Upper lobe of left lung (tissue), 6 donors: ENCODE data around the gene KATNB1. TPM values are rescaled to one million over a fixed set of nuclear protein-coding genes. Genes with fewer than 3 reads are reported as not detected.

Source experiments
- ATAC-seq, 2 donors: fragments of 200-7000 bp; cut with Tn5 transposase; one replicate each; pipeline ENCODE4 v1.9.1; 2022; ENCODE audit warnings: mild to moderate bottlenecking in 2 of 2, moderate library complexity in 2 of 2; ENCODE audit not compliant: low FRiP score in 2 of 2
- DNase-seq, 2 donors: peaks; one replicate each; pipeline ENCODE4 v3.0.0-alpha.2; 2019 to 2020
- H3K27ac ChIP-seq, 4 donors: fragments of 200-600 bp; sonication (generic); one replicate each; pipeline ENCODE4 v1.5.1; 2016 to 2019
- H3K27me3 ChIP-seq, 4 donors: fragments of 200-600 bp; sonication (generic); one replicate each; pipeline ENCODE4 v1.5.1; 2017 to 2019
- H3K36me3 ChIP-seq, 4 donors: fragments of 200-600 bp; sonication (generic); one replicate each; pipeline ENCODE4 v1.5.1; 2016 to 2019
- H3K4me1 ChIP-seq, 4 donors: fragments of 200-600 bp; sonication (generic); one replicate each; pipeline ENCODE4 v1.5.1; 2018 to 2019
- H3K4me3 ChIP-seq, 4 donors: fragments of 200-600 bp; sonication (generic); one replicate each; pipeline ENCODE4 v1.5.1; 2017 to 2019; ENCODE audit warnings: mild to moderate bottlenecking in 2 of 4, moderate library complexity in 1 of 4
- H3K9me3 ChIP-seq, 4 donors: fragments of 200-600 bp; sonication (generic); one replicate each; pipeline ENCODE4 v1.5.1; 2018 to 2019
- EP300 ChIP-seq, 4 donors: sonication (generic); formaldehyde crosslinking; IDR thresholded peaks; one replicate each; pipeline ENCODE4 v1.5.1; 2017; ENCODE audit warnings: antibody characterized with exemption in 4 of 4, control low read depth in 2 of 4
- POLR2A ChIP-seq, 4 donors: fragments of 450-650 bp; IDR thresholded peaks; one replicate each; pipeline ENCODE4 v1.5.1; 2016 to 2017; ENCODE audit warnings: antibody characterized with exemption in 4 of 4, mild to moderate bottlenecking in 2 of 4
- POLR2AphosphoS5 ChIP-seq, 2 donors: sonication (generic); formaldehyde crosslinking; IDR thresholded peaks; one replicate each; pipeline ENCODE4 v1.5.1; 2017; ENCODE audit warnings: antibody characterized with exemption in 2 of 2
- WGBS, 2 donors: methylation state at CpG; one replicate each; pipeline ENCODE4 v1.1.5; 2017 to 2018; 5-methylcytosine and 5-hydroxymethylcytosine counted together
- total RNA-seq, 6 donors: library from RNA; depleted of rRNA in 4 of 6; stranded (reverse); fragments of >200 nt in 4 of 6; gene quantifications; one replicate each; pipeline versions ENCODE4 v1.1.0 to v1.2.1, GENCODE V29; 2016 to 2021
- TF ChIP-seq, protein P1 (sequence below), 6 experiments: fragments of 450-650 bp in 4 of 6; fragments of 200-600 bp in 2 of 6; sonication (generic) in 2 of 6; IDR thresholded peaks; one replicate each; pipeline ENCODE4 v1.5.1; 2016 to 2019; ENCODE audit warnings: antibody characterized with exemption in 6 of 6
- donor health status: DM: no; HTN: no; CAD: no; lungs with moderate emphysema.
- donor health status: DM: no; HTN: yes; CAD: no; lungs with severe emphysema.

KATNB1 gene, protein sequence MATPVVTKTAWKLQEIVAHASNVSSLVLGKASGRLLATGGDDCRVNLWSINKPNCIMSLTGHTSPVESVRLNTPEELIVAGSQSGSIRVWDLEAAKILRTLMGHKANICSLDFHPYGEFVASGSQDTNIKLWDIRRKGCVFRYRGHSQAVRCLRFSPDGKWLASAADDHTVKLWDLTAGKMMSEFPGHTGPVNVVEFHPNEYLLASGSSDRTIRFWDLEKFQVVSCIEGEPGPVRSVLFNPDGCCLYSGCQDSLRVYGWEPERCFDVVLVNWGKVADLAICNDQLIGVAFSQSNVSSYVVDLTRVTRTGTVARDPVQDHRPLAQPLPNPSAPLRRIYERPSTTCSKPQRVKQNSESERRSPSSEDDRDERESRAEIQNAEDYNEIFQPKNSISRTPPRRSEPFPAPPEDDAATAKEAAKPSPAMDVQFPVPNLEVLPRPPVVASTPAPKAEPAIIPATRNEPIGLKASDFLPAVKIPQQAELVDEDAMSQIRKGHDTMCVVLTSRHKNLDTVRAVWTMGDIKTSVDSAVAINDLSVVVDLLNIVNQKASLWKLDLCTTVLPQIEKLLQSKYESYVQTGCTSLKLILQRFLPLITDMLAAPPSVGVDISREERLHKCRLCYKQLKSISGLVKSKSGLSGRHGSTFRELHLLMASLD
- 10 to 100 TPM; 19.6 to 26.6 (median 21.5) TPM for total RNA-seq

DNA sequence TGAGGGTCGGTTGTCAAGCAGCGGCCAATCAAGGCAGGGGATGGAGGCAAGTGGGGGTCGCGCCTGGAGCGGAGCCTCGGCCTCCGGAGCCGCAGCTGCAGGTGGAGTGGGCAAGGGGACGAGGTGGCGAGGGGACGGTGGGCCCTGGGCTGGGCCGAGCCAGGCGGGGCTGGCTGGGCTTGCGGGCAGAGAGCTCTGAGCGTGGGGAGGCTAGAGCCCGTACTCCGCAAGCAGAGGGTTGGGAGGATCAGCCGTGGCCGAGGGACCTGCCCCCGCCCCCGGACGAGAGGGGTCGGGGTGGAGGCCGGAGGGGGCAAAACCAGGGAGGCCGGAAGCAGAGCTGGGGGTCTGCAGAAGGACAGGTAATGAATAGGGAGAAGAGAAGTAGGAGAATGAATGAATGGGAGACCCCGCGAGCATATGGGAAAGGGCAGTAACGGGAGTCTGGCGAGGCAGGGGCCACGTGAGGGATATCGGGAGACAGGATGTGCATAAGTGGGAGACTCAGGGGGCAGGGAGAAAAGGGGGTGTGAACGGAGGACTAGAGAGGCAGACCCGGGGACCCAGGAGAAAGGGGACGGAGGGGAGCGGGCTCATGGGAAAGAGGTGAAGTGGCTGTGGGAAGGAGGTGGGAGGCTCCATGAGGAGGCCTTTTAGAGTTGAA lies at the start of gene KATNB1:
Gene KATNB1 (plus strand): TSS at position 16 of the 664 bp plus-strand sequence. CDS start 1,474 bp downstream, outside the sequence.
- ATAC-seq (peak in 1 of 2 donors; percentile 39), DNase-seq (no peak)
- peak within 1 kb of the TSS; percentile 72 to 97 (median 88) for H3K4me3 ChIP-seq
- H3K36me3 ChIP-seq, result no peaks in the 10 kb centered on the region
- H3K27ac ChIP-seq, result peak within 1 kb of the TSS; percentile 83 to 91 (median 89)
- H3K27me3 ChIP-seq, result no peaks in the 10 kb centered on the region
- no peaks in the 10 kb centered on the region for H3K9me3 ChIP-seq
- H3K4me1 ChIP-seq, result peaks cover 13 to 25% (median 20%) of the 10 kb centered on the region in 4 donors
- WGBS, 2 donors, result 2% methylated on average over 27 to 35 of the region's 35 CpGs
- TF ChIP-seq, protein P1, sequence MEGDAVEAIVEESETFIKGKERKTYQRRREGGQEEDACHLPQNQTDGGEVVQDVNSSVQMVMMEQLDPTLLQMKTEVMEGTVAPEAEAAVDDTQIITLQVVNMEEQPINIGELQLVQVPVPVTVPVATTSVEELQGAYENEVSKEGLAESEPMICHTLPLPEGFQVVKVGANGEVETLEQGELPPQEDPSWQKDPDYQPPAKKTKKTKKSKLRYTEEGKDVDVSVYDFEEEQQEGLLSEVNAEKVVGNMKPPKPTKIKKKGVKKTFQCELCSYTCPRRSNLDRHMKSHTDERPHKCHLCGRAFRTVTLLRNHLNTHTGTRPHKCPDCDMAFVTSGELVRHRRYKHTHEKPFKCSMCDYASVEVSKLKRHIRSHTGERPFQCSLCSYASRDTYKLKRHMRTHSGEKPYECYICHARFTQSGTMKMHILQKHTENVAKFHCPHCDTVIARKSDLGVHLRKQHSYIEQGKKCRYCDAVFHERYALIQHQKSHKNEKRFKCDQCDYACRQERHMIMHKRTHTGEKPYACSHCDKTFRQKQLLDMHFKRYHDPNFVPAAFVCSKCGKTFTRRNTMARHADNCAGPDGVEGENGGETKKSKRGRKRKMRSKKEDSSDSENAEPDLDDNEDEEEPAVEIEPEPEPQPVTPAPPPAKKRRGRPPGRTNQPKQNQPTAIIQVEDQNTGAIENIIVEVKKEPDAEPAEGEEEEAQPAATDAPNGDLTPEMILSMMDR (IDR thresholded peaks at IDR 0.05), result no peak
- TF ChIP-seq POLR2AphosphoS5 (IDR thresholded peaks at IDR 0.05) (peak; percentile 24 to 35), POLR2A (IDR thresholded peaks at IDR 0.05) (peak in 1 of 4 donors; percentile 24), EP300 (IDR thresholded peaks at IDR 0.05) (no peak)

DNA sequence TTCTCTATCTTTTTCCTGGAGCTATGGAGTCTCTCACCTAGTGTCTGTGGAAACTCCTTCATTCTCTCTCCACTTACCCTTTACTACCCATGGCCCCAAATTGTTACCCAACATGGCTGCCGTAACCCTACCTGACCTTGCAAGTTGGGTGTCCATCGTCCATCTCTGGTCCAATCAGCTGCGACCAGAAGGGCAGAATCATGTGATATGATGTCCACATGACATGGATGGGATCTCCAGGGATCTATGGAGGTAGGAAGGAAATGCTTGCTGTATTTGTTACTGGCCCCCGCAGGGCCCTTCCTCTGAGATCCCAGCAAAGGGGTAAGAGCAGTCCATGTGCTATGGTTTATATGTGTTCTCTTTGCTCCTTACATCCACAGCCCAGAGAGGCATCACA lies 49.0 kb upstream of the KATNB1 start:
- WGBS, 2 donors, result 61 to 89% methylated on average over 4 of the region's 4 CpGs
- H3K4me3 ChIP-seq, result no peak overlapping the region
- TF ChIP-seq POLR2A (IDR thresholded peaks at IDR 0.05) (no peak), EP300 (IDR thresholded peaks at IDR 0.05) (no peak), POLR2AphosphoS5 (IDR thresholded peaks at IDR 0.05) (no peak)
- TF ChIP-seq, protein P1 (IDR thresholded peaks at IDR 0.05), result no peak
- no peak for ATAC-seq
- peaks cover 0 to 10% (median 3%) of the 10 kb centered on the region in 4 donors for H3K4me1 ChIP-seq
- no peak for DNase-seq
- H3K9me3 ChIP-seq, result no peaks in the 10 kb centered on the region
- H3K36me3 ChIP-seq, result no peaks in the 10 kb centered on the region
- H3K27ac ChIP-seq, result no peak overlapping the region
- no peaks in the 10 kb centered on the region for H3K27me3 ChIP-seq

DNA sequence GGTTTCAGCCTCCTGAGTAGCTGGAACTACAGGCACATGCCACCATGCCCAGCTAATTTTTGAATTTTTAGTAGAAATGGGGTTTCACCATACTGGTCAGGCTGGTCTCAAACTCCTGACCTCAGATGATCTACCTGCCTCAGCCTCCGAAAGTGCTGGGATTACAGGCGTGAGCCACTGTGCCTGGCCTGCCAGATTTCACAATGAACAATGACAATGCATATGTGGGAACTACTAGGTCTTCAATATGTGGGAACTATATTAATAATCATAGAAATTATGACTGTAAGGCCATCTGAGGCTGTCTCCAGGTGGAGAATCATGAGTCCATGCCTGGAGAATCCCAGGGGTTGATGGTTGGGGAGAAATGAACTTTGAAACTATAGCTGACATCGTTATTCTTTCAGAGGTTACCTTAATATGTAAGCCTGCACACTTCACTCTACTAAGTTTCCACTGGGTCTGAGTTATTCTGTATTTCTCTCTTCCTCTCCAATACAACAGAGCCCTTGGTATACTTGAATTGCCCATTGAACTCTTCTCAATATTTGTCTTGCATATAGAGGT lies 48.1 kb upstream of the KATNB1 start:
- ATAC-seq (no peak), DNase-seq (no peak)
- peaks cover 0 to 10% (median 3%) of the 10 kb centered on the region in 4 donors for H3K4me1 ChIP-seq
- no peaks in the 10 kb centered on the region for H3K27me3 ChIP-seq
- H3K4me3 ChIP-seq, result no peak overlapping the region
- WGBS, 2 donors, result 64 to 75% methylated on average over 3 of the region's 3 CpGs
- H3K9me3 ChIP-seq, result no peaks in the 10 kb centered on the region
- no peak overlapping the region for H3K27ac ChIP-seq
- no peaks in the 10 kb centered on the region for H3K36me3 ChIP-seq
- TF ChIP-seq, protein P1 (IDR thresholded peaks at IDR 0.05), result no peak

DNA sequence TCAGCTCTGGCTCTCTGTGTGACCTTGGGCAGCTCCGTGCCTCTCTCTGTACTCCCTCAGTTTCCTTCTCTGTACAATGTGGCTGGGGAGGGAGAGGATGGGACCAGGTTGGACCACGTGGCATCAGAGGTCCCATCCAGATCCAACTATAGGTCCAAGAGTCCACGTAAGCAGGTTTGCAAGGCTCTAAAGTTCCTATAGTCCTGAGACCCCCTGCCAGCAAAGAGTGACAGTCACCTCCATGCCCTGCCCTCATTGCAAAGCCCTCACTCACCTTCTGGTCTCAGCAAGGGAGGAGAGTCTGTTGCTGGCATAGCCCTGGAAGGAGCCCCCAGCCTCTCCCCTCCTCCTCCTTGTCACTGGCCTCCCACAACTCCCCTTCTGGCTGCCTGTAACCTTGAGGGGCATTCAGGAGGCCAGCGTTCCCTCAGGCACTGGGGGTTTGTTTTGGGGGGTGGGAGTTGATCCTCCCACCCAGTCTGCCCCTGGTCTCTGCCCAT lies 47.0 kb upstream of the KATNB1 start:
- H3K27me3 ChIP-seq, result no peaks in the 10 kb centered on the region

More for the DNA sequence above, 47.0 kb upstream of the KATNB1 start:
- WGBS, 2 donors, result 74 to 77% methylated on average over 4 of the region's 4 CpGs
- H3K36me3 ChIP-seq, result no peaks in the 10 kb centered on the region
- DNase-seq, result no peak
- peak overlapping the region in 2 of 4 donors; percentile 39 to 52 for H3K27ac ChIP-seq
- no peak overlapping the region for H3K4me3 ChIP-seq
- peaks cover 0 to 10% (median 3%) of the 10 kb centered on the region in 4 donors for H3K4me1 ChIP-seq
- ATAC-seq, result no peak
- TF ChIP-seq EP300 (IDR thresholded peaks at IDR 0.05) (no peak), POLR2A (IDR thresholded peaks at IDR 0.05) (no peak), POLR2AphosphoS5 (IDR thresholded peaks at IDR 0.05) (no peak)
- TF ChIP-seq, protein P1 (IDR thresholded peaks at IDR 0.05), result no peak
- no peaks in the 10 kb centered on the region for H3K9me3 ChIP-seq
